Measurements from ENCODE around the gene DOK6. TPM values are rescaled to one million over a fixed set of nuclear protein-coding genes. Genes with fewer than 3 reads are reported as not detected.

The DOK6 gene
- total RNA-seq, 2 experiments from 2014 or later, result not detected

DNA sequence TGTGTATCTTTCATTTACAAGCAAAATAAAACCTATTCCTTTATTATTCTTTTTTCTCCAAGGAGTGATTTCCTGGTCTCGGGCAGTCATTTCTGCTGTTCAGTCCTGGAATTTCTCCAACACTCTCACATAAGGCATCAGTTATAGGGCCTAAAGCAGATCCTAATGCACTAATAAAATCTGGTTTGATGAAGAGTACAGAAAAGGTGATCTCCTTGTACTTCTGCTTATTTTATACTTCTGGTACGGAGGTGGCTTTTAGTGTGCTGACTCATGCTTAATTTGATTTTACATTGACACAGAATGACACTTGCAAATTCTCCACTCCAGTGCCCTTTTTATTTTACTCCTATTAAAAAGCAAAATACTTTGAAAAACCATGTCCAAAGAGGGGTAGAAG, 157.4 kb downstream of the DOK6 start:
- Histone ChIP-seq H3K4me1 (ENCODE audit: insufficient read depth, low read length) (no peaks in the 10 kb centered on the region), H3K36me3 (ENCODE audit: insufficient read depth, low read length) (no peaks in the 10 kb centered on the region), H3K27me3 (ENCODE audit: control insufficient read depth in 1 of 2, insufficient read depth in 2 of 2, low read length in 2 of 2) (no peaks in the 10 kb centered on the region), H3K27ac (ENCODE audit: low read depth in 1 of 2, low read length in 2 of 2) (no peak overlapping the region), H3K4me3 (ENCODE audit: low read length) (no peak overlapping the region), H3K9me3 (ENCODE audit: control insufficient read depth in 1 of 2, insufficient read depth in 1 of 2, low read length in 2 of 2) (no peaks in the 10 kb centered on the region)
- Mint-ChIP-seq H3K9me3 (peaks cover 2% of the 10 kb centered on the region), H3K27me3 (peaks cover 24% of the 10 kb centered on the region), H3K4me1 (ENCODE audit: low read depth) (no peaks in the 10 kb centered on the region), H3K4me3 (no peak overlapping the region), H3K27ac (no peak overlapping the region), H3K36me3 (ENCODE audit: low read depth) (no peaks in the 10 kb centered on the region)
- ATAC-seq (ENCODE audit: poor library complexity), result no peak
- POLR2A ChIA-PET, result no interaction called here
- CTCF ChIA-PET, result no interaction called here
- TF ChIP-seq CTCF (IDR thresholded peaks at IDR 0.05), result no peak
- no peak for DNase-seq
- intact Hi-C loops (cut with DNase I, micrococcal nuclease), result no loop called here

DNA sequence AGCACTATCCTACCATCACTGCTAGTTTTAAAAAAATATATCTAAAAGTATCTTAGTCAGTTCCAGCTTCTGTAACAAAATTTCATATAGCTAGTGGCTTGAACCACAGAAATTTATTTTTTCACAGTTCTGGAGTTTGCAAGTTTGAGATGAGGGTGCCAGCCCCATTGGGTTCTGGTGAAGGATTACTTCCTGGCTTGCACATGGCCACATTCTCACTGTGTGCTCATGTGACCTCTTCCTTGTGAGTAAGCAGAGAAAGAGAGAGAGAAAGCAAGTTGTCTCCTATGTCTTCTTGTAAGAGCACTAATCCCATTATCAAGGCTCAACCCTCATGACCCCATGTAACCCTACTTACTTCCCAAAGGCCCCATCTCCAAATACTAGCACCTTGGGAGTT, 158.9 kb downstream of the DOK6 start:
- H3K27ac ChIP-seq (ENCODE audit: low read depth in 1 of 2, low read length in 2 of 2), result no peak overlapping the region
- no peaks in the 10 kb centered on the region for H3K9me3 ChIP-seq (ENCODE audit: control insufficient read depth in 1 of 2, insufficient read depth in 1 of 2, low read length in 2 of 2)
- peaks cover 2% of the 10 kb centered on the region for H3K9me3 Mint-ChIP-seq
- no peak overlapping the region for H3K27ac Mint-ChIP-seq
- H3K4me3 Mint-ChIP-seq, result no peak overlapping the region
- ChIA-PET POLR2A (no interaction called here), CTCF (no interaction called here)
- no peaks in the 10 kb centered on the region for H3K4me1 ChIP-seq (ENCODE audit: insufficient read depth, low read length)
- no peaks in the 10 kb centered on the region for H3K4me1 Mint-ChIP-seq (ENCODE audit: low read depth)
- DNase-seq, result peak in 1 of 14 experiments; percentile 15
- H3K27me3 Mint-ChIP-seq, result peaks cover 12% of the 10 kb centered on the region
- H3K36me3 Mint-ChIP-seq (ENCODE audit: low read depth), result no peaks in the 10 kb centered on the region
- H3K36me3 ChIP-seq (ENCODE audit: insufficient read depth, low read length), result no peaks in the 10 kb centered on the region
- H3K27me3 ChIP-seq (ENCODE audit: control insufficient read depth in 1 of 2, insufficient read depth in 2 of 2, low read length in 2 of 2), result no peaks in the 10 kb centered on the region
- ATAC-seq (ENCODE audit: poor library complexity), result no peak
- no peak for TF ChIP-seq CTCF (IDR thresholded peaks at IDR 0.05)
- H3K4me3 ChIP-seq (ENCODE audit: low read length), result no peak overlapping the region
- intact Hi-C loops (cut with DNase I, micrococcal nuclease), result no loop called here

GRCh38 chr18:69564602-69565001, 163.9 kb downstream of the DOK6 start:
- no peak for TF ChIP-seq CTCF (IDR thresholded peaks at IDR 0.05)
- Mint-ChIP-seq H3K4me1 (ENCODE audit: low read depth) (no peaks in the 10 kb centered on the region), H3K36me3 (ENCODE audit: low read depth) (no peaks in the 10 kb centered on the region), H3K9me3 (peaks cover 13% of the 10 kb centered on the region), H3K27ac (no peak overlapping the region), H3K27me3 (peaks cover 9% of the 10 kb centered on the region), H3K4me3 (no peak overlapping the region)
- CTCF ChIA-PET, result no interaction called here
- no peak for ATAC-seq (ENCODE audit: poor library complexity)
- Histone ChIP-seq H3K27me3 (ENCODE audit: control insufficient read depth in 1 of 2, insufficient read depth in 2 of 2, low read length in 2 of 2) (no peaks in the 10 kb centered on the region), H3K9me3 (ENCODE audit: control insufficient read depth in 1 of 2, insufficient read depth in 1 of 2, low read length in 2 of 2) (peaks cover 8 to 13% of the 10 kb centered on the region in 2 experiments), H3K4me1 (ENCODE audit: insufficient read depth, low read length) (no peaks in the 10 kb centered on the region), H3K4me3 (ENCODE audit: low read length) (no peak overlapping the region), H3K36me3 (ENCODE audit: insufficient read depth, low read length) (no peaks in the 10 kb centered on the region), H3K27ac (ENCODE audit: low read depth in 1 of 2, low read length in 2 of 2) (no peak overlapping the region)
- no peak for DNase-seq
- POLR2A ChIA-PET, result no interaction called here
- intact Hi-C loops (cut with DNase I, micrococcal nuclease), result no loop called here

All from CD4-positive, alpha-beta T cell (primary cell).